ENCODE results near the gene MATCAP1.

Gene MATCAP1

DNA sequence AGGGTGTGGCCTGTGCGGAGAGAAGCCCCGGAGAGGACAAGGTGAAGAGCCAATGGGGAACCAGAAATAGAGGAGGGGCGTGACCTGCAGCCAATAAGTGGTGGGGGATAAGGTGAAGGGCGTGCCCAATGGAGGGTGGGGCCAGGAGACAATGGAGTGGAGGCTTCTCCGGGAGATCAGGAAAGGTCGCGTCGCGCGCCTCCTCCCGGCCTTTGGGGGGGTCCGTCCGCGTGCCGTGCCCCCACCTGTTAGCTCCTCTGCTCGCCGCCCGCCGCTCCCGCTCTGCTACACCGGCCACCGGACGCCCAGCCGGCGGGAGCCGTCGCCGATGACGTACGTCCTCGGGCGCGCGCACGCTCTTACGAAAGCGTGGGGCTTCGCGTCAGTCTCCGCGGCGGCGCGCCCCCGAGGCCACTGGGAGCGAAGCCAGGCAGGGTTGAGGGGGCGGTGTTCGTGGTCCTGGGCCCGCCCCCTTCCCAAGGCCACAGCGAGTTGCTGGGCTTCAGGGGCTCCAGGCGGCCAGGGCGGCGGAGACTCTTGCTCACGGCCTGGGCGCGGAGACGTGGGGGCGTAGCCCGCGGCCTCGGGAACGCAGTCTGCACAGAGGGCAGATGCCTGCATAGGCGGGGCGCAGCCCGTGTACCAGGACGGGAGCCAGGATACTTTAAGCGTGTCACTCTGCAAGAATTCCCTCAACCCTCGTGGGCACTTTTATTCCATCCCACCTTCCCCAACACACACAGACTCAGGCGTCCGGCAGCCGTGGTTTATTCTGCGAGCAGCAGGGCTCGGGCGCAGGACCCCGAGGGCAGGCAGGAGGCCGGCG is at the start of gene MATCAP1:
Gene MATCAP1, minus strand, starts transcription at position 337 of the 826 bp plus-strand sequence. CDS start 3,353 bp downstream, outside the sequence.
- DNase-seq, result peak; percentile 96

DNA sequence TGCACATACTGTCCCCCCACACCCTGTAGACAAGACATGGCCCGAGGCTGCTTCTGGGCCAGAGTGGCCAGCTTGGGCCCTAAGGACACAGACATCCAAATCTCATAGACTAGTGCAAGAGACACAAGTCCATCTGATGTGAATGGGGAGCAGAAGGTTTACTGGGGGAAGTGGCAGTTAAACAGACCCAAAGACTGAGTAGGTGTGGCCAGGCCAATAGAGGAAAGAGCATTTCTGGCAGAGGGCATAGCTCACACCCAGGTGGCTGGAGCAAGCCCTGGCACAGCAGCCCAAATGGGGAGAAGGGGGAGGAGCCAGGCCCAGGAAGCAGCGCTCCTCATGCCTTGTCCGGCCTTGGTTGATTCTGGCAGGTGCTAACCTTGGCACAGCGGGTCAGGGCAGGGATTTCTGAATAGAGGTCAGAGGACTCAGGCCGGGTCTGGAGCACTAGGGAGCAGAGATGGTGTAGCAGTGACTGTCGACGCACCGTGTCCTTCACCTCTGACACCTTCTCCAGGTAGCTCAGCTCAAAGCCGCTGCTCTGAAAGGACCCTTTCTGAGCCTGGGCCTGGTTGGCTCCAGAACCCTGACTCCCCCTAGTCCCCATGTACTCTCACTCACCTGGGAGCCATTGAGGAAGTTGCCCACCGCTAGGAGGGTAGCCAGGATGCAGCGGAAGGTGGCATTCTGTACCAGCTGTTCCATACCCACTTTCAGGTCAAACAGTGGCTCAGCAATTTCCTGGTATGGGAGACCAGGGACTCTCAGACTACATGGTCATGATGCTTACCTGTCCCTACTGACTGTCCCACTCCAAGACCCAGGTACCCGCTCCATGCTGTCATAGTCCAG is 47.3 kb upstream of the MATCAP1 start:
- no peak for DNase-seq

GRCh38 chr16:67229906-67230808 is 46.4 kb upstream of the MATCAP1 start:
- DNase-seq, result no peak

DNA sequence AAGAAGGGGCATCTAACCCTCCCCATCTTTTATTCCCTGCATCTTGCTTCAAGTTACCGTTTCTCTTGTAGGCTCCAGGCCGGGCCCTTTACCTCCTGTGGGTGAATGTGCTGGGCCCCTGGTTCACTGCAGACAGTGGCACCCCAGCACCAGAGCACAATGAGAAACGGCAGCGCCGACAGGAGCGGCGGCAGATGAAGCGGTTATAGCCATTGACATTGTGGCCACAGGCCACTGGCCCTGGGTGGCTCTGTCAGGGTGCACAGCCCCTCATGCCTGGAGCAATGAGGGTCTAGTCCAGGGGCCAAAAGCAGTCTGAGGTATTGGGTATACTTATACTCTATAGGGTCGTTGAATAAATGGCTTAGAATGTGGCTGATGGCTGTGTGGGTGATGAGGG is 45.1 kb upstream of the MATCAP1 start:
- DNase-seq, result no peak

DNA sequence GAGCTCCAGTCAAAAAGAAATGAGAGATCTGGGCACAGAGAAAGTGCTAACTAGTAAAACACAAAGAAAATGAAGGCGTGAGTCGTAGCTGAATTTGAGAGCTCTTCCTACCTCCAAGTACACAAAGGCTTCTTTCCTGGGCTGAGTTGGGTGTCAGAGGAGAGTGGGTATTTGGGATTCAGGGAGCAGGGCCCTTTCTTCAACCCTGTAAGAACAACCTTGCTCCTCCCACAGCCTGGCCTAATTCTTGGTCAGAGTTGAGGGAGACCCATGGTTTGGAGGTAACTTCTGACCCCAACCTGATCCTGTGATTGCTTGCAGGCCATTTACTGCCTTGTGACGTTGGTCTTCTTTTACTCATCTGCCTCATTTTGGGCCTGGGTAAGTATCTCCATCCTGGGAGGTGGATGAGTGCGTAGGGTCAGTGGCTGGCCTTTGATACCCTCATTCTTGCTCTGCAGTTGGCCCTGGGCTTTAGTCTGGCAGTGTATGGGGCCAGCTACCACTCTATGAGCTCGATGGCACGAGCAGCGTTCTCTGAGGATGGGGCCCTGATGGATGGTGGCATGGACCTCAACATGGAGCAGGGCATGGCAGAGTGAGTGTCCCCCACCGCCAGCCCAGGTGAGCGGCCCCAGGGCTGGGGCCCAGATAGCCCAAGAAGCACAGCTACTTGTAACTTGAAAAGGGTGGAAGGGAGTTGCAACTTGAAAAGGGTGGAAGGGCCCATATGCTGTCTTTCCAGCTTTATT is 44.4 kb upstream of the MATCAP1 start:
- DNase-seq, result no peak

- no peak for DNase-seq
Measured at GRCh38 chr16:67227567-67227921, 43.8 kb upstream of the MATCAP1 start.

GRCh38 chr16:67226804-67227566 is 43.2 kb upstream of the MATCAP1 start, which contains the start of gene TMEM208:
Gene TMEM208, plus strand, starts transcription at chr16:67227130. Its CDS starts 89 bp downstream, at chr16:67227219.
- DNase-seq, result peak; percentile 98 to 100

DNA sequence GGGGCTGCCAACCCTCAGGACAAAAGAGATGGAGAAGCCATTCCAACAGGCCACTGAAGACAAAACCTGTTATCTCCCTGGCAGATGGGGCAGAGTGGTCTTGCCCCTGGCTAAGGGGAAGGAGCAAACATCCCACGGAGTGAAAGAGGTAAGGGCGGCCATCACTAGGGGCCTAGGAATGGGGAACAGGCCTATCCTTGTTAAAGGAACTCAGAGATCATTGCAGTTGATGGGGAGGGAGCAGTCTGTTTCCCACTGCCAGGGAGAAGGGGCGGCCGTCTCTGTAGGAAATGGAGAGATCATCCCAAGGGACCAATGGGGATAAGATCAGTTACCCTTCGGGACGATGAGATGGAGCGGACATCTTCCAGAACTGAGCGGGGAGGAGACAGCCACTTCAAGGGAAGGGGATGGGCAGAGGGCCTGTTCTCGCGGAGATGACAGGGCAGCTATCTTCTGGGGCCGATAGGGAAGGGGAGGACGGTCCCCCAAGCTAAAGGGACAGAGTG is 42.6 kb upstream of the MATCAP1 start:
- no peak for DNase-seq

GRCh38 chr16:67223992-67224391 is 40.2 kb upstream of the MATCAP1 start:
- no peak for DNase-seq

GRCh38 chr16:67216612-67217490 is 33.1 kb upstream of the MATCAP1 start:
- DNase-seq, result peak; percentile 51 to 60

DNA sequence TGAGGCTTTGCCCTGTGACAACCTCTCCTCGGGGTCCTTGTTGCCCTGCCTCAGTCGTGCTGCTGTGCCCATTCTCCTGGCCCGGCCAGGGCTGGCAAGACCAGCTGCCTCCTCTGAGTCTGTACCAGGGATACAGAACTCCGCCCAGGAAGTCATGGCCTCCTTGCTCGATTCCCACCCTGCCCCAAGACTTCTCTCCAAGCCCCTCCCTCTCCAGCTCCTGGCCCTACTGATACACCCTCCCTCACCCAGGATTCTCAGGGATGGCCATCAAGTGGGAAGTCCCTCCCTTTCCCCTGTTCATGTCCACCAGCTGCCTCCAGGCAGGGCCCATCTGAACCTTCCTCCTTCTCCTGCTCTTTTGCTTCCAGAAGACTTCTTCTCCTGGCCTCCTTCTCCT is 31.9 kb upstream of the MATCAP1 start:
- DNase-seq, result no peak

DNA sequence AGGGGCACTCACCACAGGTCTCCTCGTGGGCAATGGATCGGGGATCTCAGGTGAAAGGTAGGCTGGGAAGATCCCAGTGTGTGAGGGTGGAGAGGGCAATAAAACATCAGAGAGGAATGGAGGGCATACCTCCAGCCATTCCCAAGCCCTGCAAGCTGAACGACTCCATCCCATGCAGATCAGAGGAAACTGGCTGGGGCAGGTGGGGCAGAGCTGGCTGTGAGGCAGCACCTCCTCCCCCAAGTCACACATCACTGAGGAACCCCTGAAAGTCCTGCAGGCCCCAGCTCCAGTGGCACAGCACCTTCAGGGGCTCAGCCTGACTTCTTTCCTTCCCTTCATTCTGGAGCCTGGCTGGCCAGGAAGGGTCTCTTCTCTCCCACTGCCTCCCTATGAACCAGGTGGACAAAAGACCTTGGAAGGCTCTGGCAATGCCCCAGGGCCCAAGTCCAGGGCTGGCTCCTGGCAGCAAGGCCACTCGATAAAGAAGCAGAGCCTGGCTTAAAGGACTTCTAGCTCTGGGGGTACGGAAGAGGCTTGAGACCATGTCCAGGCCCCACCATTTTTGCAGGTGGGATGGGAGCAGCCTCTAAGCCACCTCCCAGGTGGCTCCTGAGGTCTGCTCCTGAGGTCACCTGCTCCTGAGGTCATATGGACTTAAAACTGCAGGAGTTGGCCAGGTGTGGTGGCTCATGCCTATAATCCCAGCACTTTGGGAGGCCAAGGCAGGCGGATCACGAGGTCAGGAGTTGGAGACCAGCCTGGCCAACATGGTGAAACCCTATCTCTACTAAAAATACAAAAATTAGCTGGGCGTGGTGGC is 29.6 kb upstream of the MATCAP1 start:
- no peak for DNase-seq

DNA sequence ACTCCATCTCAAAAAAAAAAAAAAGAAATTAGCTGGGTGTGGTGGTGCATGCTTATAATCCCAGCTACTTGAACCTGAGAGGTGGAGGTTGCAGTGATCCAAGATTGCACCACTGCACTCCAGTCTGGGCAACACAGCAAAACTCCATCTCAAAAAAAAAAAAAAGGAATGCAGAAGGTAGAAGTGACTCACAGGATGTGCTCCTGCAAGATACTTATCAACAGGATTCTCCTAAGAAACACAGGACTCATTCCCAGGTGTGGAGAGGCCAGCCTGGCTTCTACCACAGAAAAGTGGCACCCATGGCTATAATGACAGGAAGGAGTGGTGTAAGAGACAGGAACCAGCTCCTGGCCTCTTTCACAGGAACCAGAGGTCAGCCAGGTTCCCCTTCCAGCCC is 29.0 kb upstream of the MATCAP1 start:
- DNase-seq, result no peak

DNA sequence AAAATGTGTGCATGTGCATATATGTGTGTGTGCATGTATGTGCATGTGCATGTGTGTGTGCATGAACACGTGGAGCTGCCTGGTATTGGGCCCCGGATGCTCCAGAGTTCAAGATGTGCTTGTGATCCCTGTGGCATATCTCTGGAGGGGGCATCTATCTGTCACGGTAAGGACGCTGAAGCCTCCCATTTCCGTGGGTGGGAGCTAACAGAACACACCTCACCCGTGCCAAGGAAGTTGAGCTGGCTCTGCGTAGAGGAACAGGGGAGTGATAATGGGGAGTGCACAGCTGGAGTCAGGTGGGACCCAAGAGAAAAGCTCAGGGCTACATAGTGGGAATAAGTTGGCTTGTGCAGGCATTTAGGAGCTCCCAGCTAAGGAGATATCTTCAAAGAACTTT is 27.9 kb upstream of the MATCAP1 start:
- no peak for DNase-seq

- DNase-seq, result no peak
Measured at GRCh38 chr16:67210069-67210937, 26.5 kb upstream of the MATCAP1 start.

- no peak for DNase-seq
Measured at GRCh38 chr16:67209565-67209964, 25.8 kb upstream of the MATCAP1 start.

GRCh38 chr16:67208154-67208896 is 24.6 kb upstream of the MATCAP1 start:
- DNase-seq, result no peak
